ENCODE measurements around the gene TOP3A. TPM values are rescaled to one million over a fixed set of nuclear protein-coding genes. Genes with fewer than 3 reads are reported as not detected.

TOP3A gene
- total RNA-seq, 1 experiment from 2014 or later, result 48.8 TPM

GRCh38 chr17:18250708-18251107 is 64.1 kb downstream of the TOP3A start (continued):
- TF ChIP-seq CTCF (IDR thresholded peaks at IDR 0.05 in 2 of 3, conservative IDR thresholded peaks at IDR 0.05 in 1 of 3; ENCODE audit: borderline replicate concordance in 1 of 3, insufficient read depth in 1 of 3, low read depth in 2 of 3, low read length in 2 of 3), result no peak
- no peak for TF ChIP-seq JUND (IDR thresholded peaks at IDR 0.05)
- no peak for TF ChIP-seq YY1 (IDR thresholded peaks at IDR 0.05; ENCODE audit: extremely low read depth, insufficient replicate concordance, low read depth, low read length)
- no peak for TF ChIP-seq SIN3A (IDR thresholded peaks at IDR 0.05; ENCODE audit: low read depth)
- TF ChIP-seq SRF (IDR thresholded peaks at IDR 0.05; ENCODE audit: low read depth), result no peak
- no peak for TF ChIP-seq ZNF274 (IDR thresholded peaks at IDR 0.05; ENCODE audit: low read depth, low read length)
- no peak for TF ChIP-seq POLR2AphosphoS5 (IDR thresholded peaks at IDR 0.05; ENCODE audit: low read depth, low read length)
- no peak for TF ChIP-seq ELF1 (IDR thresholded peaks at IDR 0.05; ENCODE audit: borderline replicate concordance, low read depth)
- no peak for TF ChIP-seq EGR1 (IDR thresholded peaks at IDR 0.05; ENCODE audit: low read depth)
- TF ChIP-seq MAX (IDR thresholded peaks at IDR 0.05), result no peak

- BruUV-seq (replicated peaks), result no TSS peak
- POLR2A ChIA-PET, result interaction anchor here (1.4 kb wide), 1 partner anchor 9 kb away, joined by 5 read pairs; the partner anchor contains the start of gene FLII
- Histone ChIP-seq H3K27ac (ENCODE audit: low read depth, low read length) (no peak overlapping the region; the same call in 1 of the 2 replicates), H3K79me2 (ENCODE audit: insufficient read depth, low read length) (peaks cover 7% of the 10 kb centered on the region; the same call in 1 of the 2 replicates), H3K27me3 (ENCODE audit: insufficient read depth, low read length) (no peaks in the 10 kb centered on the region), H3K9ac (ENCODE audit: low read length) (no peak overlapping the region), H3K36me3 (ENCODE audit: control insufficient read depth in 1 of 2, insufficient read depth in 2 of 2, low read length in 2 of 2) (peaks cover 25 to 62% of the 10 kb centered on the region in 2 experiments), H3K9me3 (ENCODE audit: control insufficient read depth in 1 of 2, insufficient read depth in 1 of 2, low read depth in 1 of 2, low read length in 2 of 2) (no peaks in the 10 kb centered on the region), H3K9me2 (ENCODE audit: insufficient read depth) (no peaks in the 10 kb centered on the region), H3K4me2 (ENCODE audit: low read length) (no peak overlapping the region), H2AFZ (ENCODE audit: low read depth, low read length, poor library complexity, severe bottlenecking) (no peak overlapping the region), H3K4me1 (ENCODE audit: control insufficient read depth in 1 of 2, insufficient read depth in 2 of 2, low read length in 2 of 2) (peaks cover 0 to 12% of the 10 kb centered on the region in 2 experiments; a peak in 2 of 4 replicates), H3K4me3 (replicated peaks in 1 of 2; ENCODE audit: low read depth in 1 of 2, low read length in 2 of 2) (no peak overlapping the region), H4K20me1 (ENCODE audit: insufficient read depth) (peaks cover 6% of the 10 kb centered on the region; the same call in 1 of the 2 replicates)
- ATAC-seq, result peak; percentile 59
- CTCF ChIA-PET, result interaction anchor here (0.6 kb wide), 1 partner anchor 1714 kb away, joined by 3 read pairs; no protein-coding TSS in a partner anchor
- intact Hi-C loops (cut with micrococcal nuclease), result no loop called here
- no peak for DNase-seq (ENCODE audit: low read depth, low spot score)
- RAD21 ChIA-PET (ENCODE audit: low non-redundant PET in 1 of 2, low total read pairs in 2 of 2, uncharacterized antibody in 2 of 2, unreplicated experiment in 2 of 2), result no interaction called here
- TF ChIP-seq ZFX (IDR thresholded peaks at IDR 0.05), result no peak
- TF ChIP-seq ZBTB33 (IDR thresholded peaks at IDR 0.05; ENCODE audit: extremely low read depth, insufficient replicate concordance, low read length), result no peak
- TF ChIP-seq CTCF (IDR thresholded peaks at IDR 0.05 in 2 of 3, conservative IDR thresholded peaks at IDR 0.05 in 1 of 3; ENCODE audit: borderline replicate concordance in 1 of 3, insufficient read depth in 1 of 3, low read depth in 2 of 3, low read length in 2 of 3), result no peak
- no peak for TF ChIP-seq REST (IDR thresholded peaks at IDR 0.05; ENCODE audit: low read depth)
- no peak for TF ChIP-seq EZH2phosphoT487 (IDR thresholded peaks at IDR 0.05; ENCODE audit: borderline replicate concordance)
These were observed 64.5 kb downstream of the TOP3A start for GRCh38 chr17:18250259-18250658.
